Left lung (tissue), 10 donors: ENCODE results near the gene ZNF862. TPM values are rescaled to one million over a fixed set of nuclear protein-coding genes. Genes with fewer than 3 reads are reported as not detected.
"Not testable (repeated sequence)": the region's sequence is repeated elsewhere in the genome, so short reads cannot be mapped to it uniquely, and the experiment has no call there.

ENCODE experiments used
- ATAC-seq: fragments of 200-7000 bp; cut with Tn5 transposase; one replicate; pipeline ENCODE4 v1.9.1; 2020; ENCODE audit warnings: moderate library complexity
- DNase-seq, 4 donors: peaks; one replicate each; pipeline ENCODE4 v3.0.0-alpha.2; 2013 to 2020
- H3K27ac ChIP-seq, 2 donors: fragments of 200-600 bp; sonication (generic) in 1 of 2; one replicate each; pipeline versions ENCODE4 v1.5.0 to v1.8.0; 2020 to 2021
- H3K27me3 ChIP-seq, 2 donors: fragments of 200-600 bp; sonication (generic) in 1 of 2; one replicate each; pipeline versions ENCODE4 v1.5.0 to v1.8.0; 2020 to 2021
- H3K36me3 ChIP-seq, 2 donors: fragments of 200-600 bp; sonication (generic) in 1 of 2; one replicate each; pipeline versions ENCODE4 v1.5.0 to v1.8.0; 2020 to 2021
- H3K4me1 ChIP-seq, 2 donors: fragments of 200-600 bp; one replicate each; pipeline ENCODE4 v1.8.0; 2021
- H3K4me3 ChIP-seq, 2 donors: fragments of 200-600 bp; sonication (generic) in 1 of 2; one replicate each; pipeline versions ENCODE4 v1.5.0 to v1.8.0; 2020 to 2021; ENCODE audit warnings: mild to moderate bottlenecking in 1 of 2
- H3K9me3 ChIP-seq, 2 donors: fragments of 200-600 bp; sonication (generic) in 1 of 2; one replicate each; pipeline versions ENCODE4 v1.5.0 to v1.8.0; 2020 to 2021
- intact Hi-C, 2 donors: fragments of 100-400 bp; cut with DNase I; formaldehyde crosslinking; loops; one replicate each; pipeline versions ENCODE4 v1.11.2 to v1.14.2; 2022
- polyA plus RNA-seq, 6 donors: library from polyadenylated mRNA; unstranded; fragments of 120-200 nt; gene quantifications; one replicate each; pipeline ENCODE4 v1.2.1, GENCODE V29; 2013; ENCODE audit not compliant: insufficient read length in 6 of 6
- total RNA-seq, 2 donors: library from RNA; stranded (reverse); fragmentation: NEBNext Ultra II Directional; extraction: Animal tissue kit (Norgen Biotek cat#: 25700); gene quantifications; one replicate each; pipeline ENCODE4 v1.2.1, GENCODE V29; 2021
- TF ChIP-seq, protein P1 (sequence below), 2 donors: fragments of 200-600 bp; sonication (generic) in 1 of 2; IDR thresholded peaks; one replicate each; pipeline versions ENCODE4 v1.5.0 to v1.8.0; 2021; ENCODE audit warnings: antibody characterized with exemption in 2 of 2
- donor health status: DM: no; HTN: yes; CAD: no.
- donor health status: DM: no; HTN: no; CAD: no.

The ZNF862 gene
- total and polyA plus RNA-seq, 8 donors: 9.8 to 27.8 (median 23.9) TPM

DNA sequence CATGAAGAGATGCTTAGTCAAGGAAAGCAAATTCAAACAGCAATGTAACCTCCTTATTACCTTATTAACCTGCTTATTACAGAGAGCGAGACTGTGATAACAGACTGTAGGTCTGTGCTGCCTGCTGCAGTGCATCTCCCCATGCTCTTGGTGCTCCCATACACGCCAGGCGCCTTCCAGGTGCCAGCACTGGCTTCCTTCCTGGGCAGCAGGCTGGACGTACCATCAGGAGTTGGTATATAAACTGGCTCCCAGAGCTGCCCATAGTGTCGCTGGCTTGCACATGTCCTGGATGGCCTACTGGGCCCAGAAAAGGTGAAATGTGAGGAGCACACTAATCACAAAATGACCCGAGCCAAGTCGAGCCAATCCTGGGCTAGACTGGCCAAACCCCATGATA, 49.1 kb downstream of the ZNF862 start:
- Histone ChIP-seq H3K27me3 (no peaks in the 10 kb centered on the region), H3K4me1 (peaks cover 0 to 10% of the 10 kb centered on the region in 2 donors), H3K4me3 (no peak overlapping the region), H3K9me3 (no peaks in the 10 kb centered on the region), H3K27ac (no peak overlapping the region), H3K36me3 (no peaks in the 10 kb centered on the region)
- ATAC-seq: no peak
- no peak for DNase-seq
- TF ChIP-seq, protein P1, sequence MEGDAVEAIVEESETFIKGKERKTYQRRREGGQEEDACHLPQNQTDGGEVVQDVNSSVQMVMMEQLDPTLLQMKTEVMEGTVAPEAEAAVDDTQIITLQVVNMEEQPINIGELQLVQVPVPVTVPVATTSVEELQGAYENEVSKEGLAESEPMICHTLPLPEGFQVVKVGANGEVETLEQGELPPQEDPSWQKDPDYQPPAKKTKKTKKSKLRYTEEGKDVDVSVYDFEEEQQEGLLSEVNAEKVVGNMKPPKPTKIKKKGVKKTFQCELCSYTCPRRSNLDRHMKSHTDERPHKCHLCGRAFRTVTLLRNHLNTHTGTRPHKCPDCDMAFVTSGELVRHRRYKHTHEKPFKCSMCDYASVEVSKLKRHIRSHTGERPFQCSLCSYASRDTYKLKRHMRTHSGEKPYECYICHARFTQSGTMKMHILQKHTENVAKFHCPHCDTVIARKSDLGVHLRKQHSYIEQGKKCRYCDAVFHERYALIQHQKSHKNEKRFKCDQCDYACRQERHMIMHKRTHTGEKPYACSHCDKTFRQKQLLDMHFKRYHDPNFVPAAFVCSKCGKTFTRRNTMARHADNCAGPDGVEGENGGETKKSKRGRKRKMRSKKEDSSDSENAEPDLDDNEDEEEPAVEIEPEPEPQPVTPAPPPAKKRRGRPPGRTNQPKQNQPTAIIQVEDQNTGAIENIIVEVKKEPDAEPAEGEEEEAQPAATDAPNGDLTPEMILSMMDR (IDR thresholded peaks at IDR 0.05): no peak
- intact Hi-C loops: no loop called here

DNA sequence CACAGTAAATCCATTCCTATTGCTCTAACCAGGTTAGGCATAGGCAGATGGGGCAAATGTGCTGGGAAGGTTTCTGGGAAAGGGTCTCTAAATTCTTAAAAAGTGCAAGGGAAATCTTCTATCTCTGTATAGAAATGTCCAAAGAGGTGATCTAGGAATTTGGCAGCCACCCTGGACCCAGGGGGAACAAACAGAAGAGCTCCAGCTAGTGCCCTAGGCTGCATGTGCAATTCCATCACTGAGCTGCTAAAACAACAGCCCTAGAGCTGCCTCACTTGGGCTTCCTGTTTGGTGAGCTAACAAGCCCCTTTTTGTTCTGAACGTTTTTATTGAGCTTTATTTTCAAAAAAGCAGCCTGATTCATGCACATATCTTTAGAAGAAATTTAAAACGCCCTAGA, 52.5 kb downstream of the ZNF862 start:
- DNase-seq, H3K36me3 ChIP-seq, ATAC-seq, H3K9me3 ChIP-seq, H3K27me3 ChIP-seq, H3K4me3 ChIP-seq, H3K27ac ChIP-seq, H3K4me1 ChIP-seq, intact Hi-C loops: not testable (repeated sequence)

DNA sequence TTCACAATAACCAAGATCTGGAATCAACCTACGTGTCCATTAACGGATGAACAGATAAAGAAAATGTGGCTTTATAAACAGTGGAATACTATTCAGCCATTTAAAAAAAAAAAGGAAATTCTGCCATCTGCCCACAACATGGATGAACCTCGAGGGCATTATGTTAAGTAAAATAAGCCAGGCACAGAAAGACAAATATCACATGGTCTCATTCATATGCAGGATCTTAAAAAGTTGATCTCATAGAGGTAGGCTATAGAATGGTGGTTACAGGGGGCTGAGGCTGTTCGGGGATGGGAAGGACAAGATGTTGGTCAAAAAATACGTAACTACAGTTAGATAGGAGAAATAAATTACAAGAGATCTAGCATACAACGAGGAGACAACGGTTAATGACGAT, 56.8 kb downstream of the ZNF862 start:
- H3K27me3 ChIP-seq, H3K4me3 ChIP-seq, H3K9me3 ChIP-seq, intact Hi-C loops, H3K4me1 ChIP-seq, H3K36me3 ChIP-seq, H3K27ac ChIP-seq, DNase-seq, ATAC-seq: not testable (repeated sequence)

DNA sequence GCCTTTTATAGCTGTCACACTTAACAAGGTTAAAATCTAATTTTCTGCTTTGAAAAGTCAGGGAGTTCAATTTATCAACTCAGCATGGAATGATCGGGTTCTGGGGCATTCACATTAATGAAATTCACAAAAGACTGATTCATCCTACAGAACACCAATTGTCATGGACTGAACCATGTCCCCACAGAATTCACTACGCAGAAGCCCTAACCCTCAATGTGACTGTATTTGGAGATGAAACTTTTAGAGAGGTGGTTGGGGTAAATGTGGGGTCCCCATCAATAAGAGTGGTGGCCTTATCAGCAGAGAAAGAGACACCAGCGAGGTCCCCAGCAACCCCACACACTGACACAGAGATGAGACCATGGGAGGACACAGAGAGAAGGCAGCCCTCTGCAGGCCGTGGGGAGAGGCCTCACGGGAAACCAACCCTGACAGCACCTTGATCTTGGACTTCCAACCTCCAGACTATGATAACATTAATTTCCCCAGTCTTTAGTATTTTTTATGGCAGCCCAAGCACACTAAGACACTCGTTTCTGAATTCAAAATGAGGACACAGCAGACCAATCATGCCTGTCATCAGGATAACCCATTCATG, 69.7 kb downstream of the ZNF862 start:
- H3K9me3 ChIP-seq, H3K36me3 ChIP-seq, intact Hi-C loops, DNase-seq, H3K4me1 ChIP-seq, H3K4me3 ChIP-seq, ATAC-seq, H3K27me3 ChIP-seq, H3K27ac ChIP-seq: not testable (repeated sequence)

DNA sequence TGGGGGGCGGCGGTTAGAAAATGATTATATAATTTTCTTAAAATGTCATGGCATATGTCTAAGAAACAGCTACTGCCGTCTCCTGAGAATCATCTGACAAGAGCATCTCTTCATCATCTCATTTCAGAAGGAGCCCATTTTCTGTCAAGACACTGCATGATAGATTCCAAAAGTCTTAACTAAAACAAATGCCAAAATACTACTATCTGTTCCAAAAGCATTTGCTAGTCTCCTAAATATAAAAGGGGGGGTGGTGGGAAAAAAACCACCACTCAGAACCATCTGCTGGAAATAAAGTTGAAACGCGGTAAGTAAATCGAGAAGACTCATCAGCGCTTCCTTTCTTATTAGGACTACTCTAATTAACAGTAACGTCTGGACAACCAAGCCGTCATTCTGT, 72.0 kb downstream of the ZNF862 start:
- H3K36me3 ChIP-seq, H3K27ac ChIP-seq, ATAC-seq, H3K9me3 ChIP-seq, H3K4me1 ChIP-seq, H3K27me3 ChIP-seq, H3K4me3 ChIP-seq, intact Hi-C loops, DNase-seq: not testable (repeated sequence)

DNA sequence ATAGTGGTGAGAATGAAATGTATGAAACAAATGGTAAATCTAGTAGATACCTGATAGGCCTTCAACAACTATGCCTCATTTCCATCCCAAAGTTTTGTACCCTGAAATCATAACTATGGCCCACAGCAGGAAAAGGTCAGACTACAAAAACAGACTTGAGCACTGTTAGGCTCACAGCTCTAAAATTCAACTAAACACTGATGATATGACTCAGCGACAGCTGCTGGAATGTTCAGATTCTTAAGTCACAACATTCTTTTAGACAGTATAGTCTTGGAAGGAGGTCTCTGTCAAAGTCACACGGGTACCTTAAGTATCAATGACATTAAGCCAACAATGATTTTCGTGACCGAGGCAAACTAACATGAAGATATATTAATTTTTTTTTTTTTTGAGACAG, 74.0 kb downstream of the ZNF862 start:
- H3K4me1 ChIP-seq, ATAC-seq, H3K27ac ChIP-seq, H3K36me3 ChIP-seq, intact Hi-C loops, H3K9me3 ChIP-seq, H3K27me3 ChIP-seq, H3K4me3 ChIP-seq, DNase-seq: not testable (repeated sequence)

Other genes starting within 250 kb of the ZNF862 start
- gene ZNF467, start 64.8 kb upstream of the ZNF862 start, total RNA-seq: 10 to 100 TPM; 20.8 to 36.9 TPM
- gene ZNF467, start 64.8 kb upstream of the ZNF862 start, polyA plus RNA-seq: 10 to 100 TPM; 23.9 to 32.8 (median 29.3) TPM
- 10 to 100 TPM; 18.4 to 30.5 TPM for gene ATP6V0E2, start 35.6 kb downstream of the ZNF862 start, total RNA-seq
- 10 to 100 TPM; 14.0 to 18.7 (median 16.3) TPM for gene ATP6V0E2, start 35.6 kb downstream of the ZNF862 start, polyA plus RNA-seq